Measurements from ENCODE around the gene ABLIM2.

Gene ABLIM2

DNA sequence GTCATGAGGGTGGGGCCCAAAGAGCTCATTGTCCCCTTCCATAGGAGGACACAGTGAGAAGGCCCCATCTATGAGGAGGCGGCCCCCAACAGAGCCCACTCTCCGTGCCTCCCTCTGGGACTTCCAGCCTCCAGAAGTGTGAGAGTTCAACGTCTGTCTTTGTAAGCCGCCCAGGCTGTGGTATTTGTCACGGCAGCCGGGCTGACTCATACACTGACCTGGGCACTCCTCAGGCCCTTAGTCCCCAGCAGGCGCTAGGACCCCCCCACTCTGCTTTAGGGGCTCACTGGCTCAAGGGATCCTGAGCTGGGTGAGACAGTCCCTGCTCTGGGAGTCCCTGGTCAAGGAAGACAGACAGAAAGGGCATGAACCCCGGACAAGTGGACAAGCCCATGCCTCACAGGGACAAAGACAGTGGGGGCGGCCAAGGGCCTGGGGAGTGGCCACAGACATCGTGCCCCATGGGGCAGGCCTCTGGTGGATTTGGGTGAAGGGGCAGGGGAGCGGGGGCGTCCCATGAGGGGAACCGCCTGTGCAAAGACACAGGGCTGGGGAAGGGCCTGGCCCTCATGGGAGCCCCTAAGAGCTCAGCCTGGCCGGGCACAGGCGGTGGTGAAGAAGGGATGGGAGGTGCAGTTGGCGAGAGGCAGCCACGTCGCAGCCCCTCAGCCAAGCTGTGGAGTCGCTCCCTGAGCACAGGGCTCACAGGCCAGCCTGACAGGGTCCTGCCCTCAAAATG lies 21.5 kb downstream of the ABLIM2 start:
- TF ChIP-seq, protein P1, sequence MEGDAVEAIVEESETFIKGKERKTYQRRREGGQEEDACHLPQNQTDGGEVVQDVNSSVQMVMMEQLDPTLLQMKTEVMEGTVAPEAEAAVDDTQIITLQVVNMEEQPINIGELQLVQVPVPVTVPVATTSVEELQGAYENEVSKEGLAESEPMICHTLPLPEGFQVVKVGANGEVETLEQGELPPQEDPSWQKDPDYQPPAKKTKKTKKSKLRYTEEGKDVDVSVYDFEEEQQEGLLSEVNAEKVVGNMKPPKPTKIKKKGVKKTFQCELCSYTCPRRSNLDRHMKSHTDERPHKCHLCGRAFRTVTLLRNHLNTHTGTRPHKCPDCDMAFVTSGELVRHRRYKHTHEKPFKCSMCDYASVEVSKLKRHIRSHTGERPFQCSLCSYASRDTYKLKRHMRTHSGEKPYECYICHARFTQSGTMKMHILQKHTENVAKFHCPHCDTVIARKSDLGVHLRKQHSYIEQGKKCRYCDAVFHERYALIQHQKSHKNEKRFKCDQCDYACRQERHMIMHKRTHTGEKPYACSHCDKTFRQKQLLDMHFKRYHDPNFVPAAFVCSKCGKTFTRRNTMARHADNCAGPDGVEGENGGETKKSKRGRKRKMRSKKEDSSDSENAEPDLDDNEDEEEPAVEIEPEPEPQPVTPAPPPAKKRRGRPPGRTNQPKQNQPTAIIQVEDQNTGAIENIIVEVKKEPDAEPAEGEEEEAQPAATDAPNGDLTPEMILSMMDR (conservative IDR thresholded peaks at IDR 0.05; ENCODE audit: low read length): no peak
- DNase-seq (ENCODE audit: low read depth): no peak
- no peak overlapping the region for H3K4me3 ChIP-seq (ENCODE audit: low read length)

DNA sequence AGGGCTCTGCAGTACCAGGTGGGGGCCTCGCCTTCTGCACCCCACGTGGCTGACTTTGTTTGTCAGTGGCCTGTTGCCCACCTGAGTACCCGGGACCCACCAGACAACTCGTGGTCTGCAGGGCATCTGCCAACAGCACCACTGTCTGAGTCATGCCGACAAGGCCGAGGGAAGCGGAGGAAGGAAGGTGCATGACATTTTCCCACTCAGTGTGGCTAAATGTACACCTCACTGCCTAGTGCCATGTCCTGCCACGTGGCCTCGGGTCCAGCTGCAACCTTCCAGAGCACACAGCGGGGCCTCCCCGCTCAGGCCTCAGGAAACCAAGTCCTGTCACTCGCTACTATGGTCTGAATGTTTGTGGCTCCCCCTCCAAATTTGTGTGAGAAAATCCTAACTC lies 22.1 kb downstream of the ABLIM2 start:
- H3K4me3 ChIP-seq (ENCODE audit: low read length): no peak overlapping the region
- DNase-seq (ENCODE audit: low read depth): no peak
- TF ChIP-seq, protein P1 (conservative IDR thresholded peaks at IDR 0.05; ENCODE audit: low read length): no peak

DNA sequence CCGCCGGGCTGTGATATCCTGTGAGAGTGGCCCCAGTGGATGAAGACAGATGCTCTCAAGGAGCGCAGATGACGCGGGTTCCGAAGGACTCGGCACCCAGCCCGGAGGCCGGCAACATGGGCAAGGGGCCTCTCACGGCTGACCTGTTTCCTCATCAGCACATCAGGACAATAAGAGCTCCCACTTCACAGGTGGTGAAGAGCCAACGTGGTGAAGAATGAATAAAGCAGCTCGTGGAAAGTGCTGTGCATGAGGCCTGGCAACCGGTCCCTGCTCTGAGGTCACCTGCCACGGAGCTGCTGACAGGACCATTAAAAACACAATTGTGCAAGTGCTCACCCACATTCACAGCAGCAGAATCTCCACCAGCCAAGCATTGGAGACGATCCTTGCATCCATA lies 22.9 kb downstream of the ABLIM2 start:
- no peak for DNase-seq (ENCODE audit: low read depth)
- TF ChIP-seq, protein P1 (conservative IDR thresholded peaks at IDR 0.05; ENCODE audit: low read length): no peak
- no peak overlapping the region for H3K4me3 ChIP-seq (ENCODE audit: low read length)

DNA sequence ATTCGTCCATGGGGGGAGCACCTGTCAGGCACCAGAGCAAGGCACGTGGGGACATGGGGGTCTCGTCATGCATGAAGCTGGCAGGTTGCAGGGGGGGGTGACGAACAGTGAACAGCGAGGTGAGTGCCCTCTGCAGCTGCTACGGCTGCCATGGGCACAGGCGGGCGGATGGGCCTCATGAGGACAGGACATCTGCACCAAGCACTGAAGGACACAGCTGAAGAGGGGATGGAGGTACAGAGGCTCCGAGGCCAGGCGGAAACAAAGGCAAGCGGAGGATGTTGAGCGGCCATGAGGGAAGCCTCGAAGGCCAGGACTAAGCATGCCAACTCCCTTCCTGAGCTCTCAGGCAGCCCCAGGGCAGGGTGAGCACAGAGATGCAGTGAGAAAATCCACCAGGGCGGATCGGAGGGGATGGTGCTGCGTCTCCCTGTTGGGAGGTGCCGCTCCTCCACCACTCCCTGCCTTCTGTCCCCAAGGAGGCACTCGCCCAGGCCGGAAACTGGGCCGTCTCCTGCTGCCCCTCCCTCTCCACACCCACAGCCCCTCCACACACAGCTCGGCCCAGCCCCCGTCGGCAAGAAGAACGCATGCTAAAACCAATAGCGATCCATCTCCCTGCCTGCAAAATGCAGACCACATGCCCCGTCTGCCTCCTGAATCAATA lies 24.6 kb downstream of the ABLIM2 start:
- DNase-seq (ENCODE audit: low read depth): no peak
- H3K4me3 ChIP-seq (ENCODE audit: low read length): no peak overlapping the region
- TF ChIP-seq, protein P1 (conservative IDR thresholded peaks at IDR 0.05; ENCODE audit: low read length): no peak

DNA sequence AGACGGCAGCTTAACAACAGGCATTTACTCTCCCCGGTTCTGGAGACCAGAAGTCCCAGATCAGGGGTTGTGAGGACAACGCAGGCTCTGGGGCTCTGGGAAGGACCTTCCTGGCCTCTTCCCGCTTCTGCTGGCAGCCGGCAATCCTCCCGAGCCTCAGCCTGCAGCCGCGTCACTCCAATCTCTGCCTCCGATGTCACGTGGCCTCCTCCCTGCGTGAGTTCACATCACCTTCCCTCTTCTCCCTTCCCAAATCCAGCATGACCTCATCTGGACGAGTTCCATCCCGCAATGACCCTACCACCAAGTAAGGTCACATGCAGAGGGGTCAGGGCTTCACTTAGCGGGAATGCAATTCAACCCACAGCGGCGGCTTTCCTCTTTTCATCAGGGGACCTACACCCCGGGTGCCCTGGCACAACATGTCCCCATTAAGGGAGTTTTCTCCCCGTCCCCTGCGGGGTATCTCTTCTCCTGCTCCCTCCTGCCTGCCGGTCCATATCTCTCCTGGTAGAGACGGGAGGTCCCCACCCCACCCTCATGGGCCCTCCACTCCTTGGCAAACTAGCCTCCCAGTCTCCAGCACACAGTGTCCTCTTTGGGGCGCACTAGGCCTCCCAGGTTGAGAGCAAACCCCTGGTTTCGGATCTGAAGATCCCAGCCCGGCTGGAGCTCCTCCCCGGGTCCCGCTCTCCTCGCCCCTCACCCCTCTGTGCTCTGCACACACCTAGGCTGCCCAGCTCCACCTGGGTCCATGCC lies 25.5 kb downstream of the ABLIM2 start:
- TF ChIP-seq, protein P1 (conservative IDR thresholded peaks at IDR 0.05; ENCODE audit: low read length): no peak
- no peak for DNase-seq (ENCODE audit: low read depth)
- no peak overlapping the region for H3K4me3 ChIP-seq (ENCODE audit: low read length)

DNA sequence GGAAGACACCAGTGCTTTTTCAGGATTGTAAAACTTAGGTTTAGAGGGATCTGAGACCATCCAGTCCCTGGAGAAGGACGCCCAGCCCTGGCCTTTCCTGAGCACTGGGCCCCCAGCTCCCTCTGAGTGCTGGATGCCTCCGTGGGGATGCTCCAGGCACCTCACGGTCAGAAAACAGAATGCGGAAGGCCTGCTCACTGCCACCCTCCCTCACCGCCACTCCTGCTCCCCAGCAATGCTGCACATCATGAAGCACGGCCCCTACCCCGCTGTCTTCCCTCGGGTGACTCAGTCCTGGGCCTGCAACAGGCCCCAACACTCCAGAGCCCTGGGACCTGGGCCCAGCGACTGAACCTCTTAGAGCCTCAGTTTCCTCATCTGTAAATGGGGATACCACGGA lies 26.2 kb downstream of the ABLIM2 start:
- TF ChIP-seq, protein P1 (conservative IDR thresholded peaks at IDR 0.05; ENCODE audit: low read length): no peak

More for the DNA sequence above, 26.2 kb downstream of the ABLIM2 start:
- no peak overlapping the region for H3K4me3 ChIP-seq (ENCODE audit: low read length)
- no peak for DNase-seq (ENCODE audit: low read depth)

All from AG10803 (cell line).